ENCODE results near the gene CCM2L.

The CCM2L gene

GRCh38 chr20:32070282-32070681 lies 60.0 kb downstream of the CCM2L start:
- Histone ChIP-seq H3K4me3 (ENCODE audit: low read depth in 1 of 2, low read length in 1 of 2) (peak overlapping the region; percentile 36 to 45), H3K4me1 (ENCODE audit: control insufficient read depth in 1 of 2, insufficient read depth in 1 of 2, low read depth in 1 of 2, low read length in 1 of 2) (peaks cover 71 to 73% of the 10 kb centered on the region in 2 experiments), H3K27ac (peak overlapping the region; percentile 100), H3K36me3 (peaks cover 75% of the 10 kb centered on the region), H3K9me3 (no peaks in the 10 kb centered on the region), H3K27me3 (no peaks in the 10 kb centered on the region)
- no peak for TF ChIP-seq CTCF (IDR thresholded peaks at IDR 0.05)

GRCh38 chr20:32070690-32071213 lies 60.5 kb downstream of the CCM2L start:
- Histone ChIP-seq H3K36me3 (peaks cover 75% of the 10 kb centered on the region), H3K4me1 (ENCODE audit: control insufficient read depth in 1 of 2, insufficient read depth in 1 of 2, low read depth in 1 of 2, low read length in 1 of 2) (peaks cover 66 to 68% of the 10 kb centered on the region in 2 experiments), H3K27me3 (no peaks in the 10 kb centered on the region), H3K27ac (peak overlapping the region; percentile 100), H3K9me3 (peaks cover 4% of the 10 kb centered on the region), H3K4me3 (ENCODE audit: low read depth in 1 of 2, low read length in 1 of 2) (peak overlapping the region; percentile 36 to 45)
- no peak for TF ChIP-seq CTCF (IDR thresholded peaks at IDR 0.05)

GRCh38 chr20:32071395-32072167 lies 61.3 kb downstream of the CCM2L start:
- TF ChIP-seq CTCF (IDR thresholded peaks at IDR 0.05): no peak
- no peaks in the 10 kb centered on the region for H3K27me3 ChIP-seq
- H3K4me3 ChIP-seq (ENCODE audit: low read depth in 1 of 2, low read length in 1 of 2): peak overlapping the region; percentile 19 to 45
- H3K36me3 ChIP-seq: peaks cover 80% of the 10 kb centered on the region
- peaks cover 59 to 67% of the 10 kb centered on the region in 2 experiments for H3K4me1 ChIP-seq (ENCODE audit: control insufficient read depth in 1 of 2, insufficient read depth in 1 of 2, low read depth in 1 of 2, low read length in 1 of 2)
- peaks cover 4% of the 10 kb centered on the region for H3K9me3 ChIP-seq
- H3K27ac ChIP-seq: peak overlapping the region; percentile 100

- peak overlapping the region; percentile 100 for H3K27ac ChIP-seq
- H3K27me3 ChIP-seq: no peaks in the 10 kb centered on the region
- H3K36me3 ChIP-seq: peaks cover 82% of the 10 kb centered on the region
- H3K9me3 ChIP-seq: peaks cover 4% of the 10 kb centered on the region
- TF ChIP-seq CTCF (IDR thresholded peaks at IDR 0.05): no peak
- H3K4me3 ChIP-seq (ENCODE audit: low read depth in 1 of 2, low read length in 1 of 2): no peak overlapping the region
- H3K4me1 ChIP-seq (ENCODE audit: control insufficient read depth in 1 of 2, insufficient read depth in 1 of 2, low read depth in 1 of 2, low read length in 1 of 2): peaks cover 59 to 67% of the 10 kb centered on the region in 2 experiments
Measured at GRCh38 chr20:32072168-32072750, 62.0 kb downstream of the CCM2L start.

- TF ChIP-seq CTCF (IDR thresholded peaks at IDR 0.05): no peak
- Histone ChIP-seq H3K27me3 (no peaks in the 10 kb centered on the region), H3K4me3 (ENCODE audit: low read depth in 1 of 2, low read length in 1 of 2) (no peak overlapping the region), H3K36me3 (peaks cover 97% of the 10 kb centered on the region), H3K9me3 (peaks cover 4% of the 10 kb centered on the region), H3K4me1 (ENCODE audit: control insufficient read depth in 1 of 2, insufficient read depth in 1 of 2, low read depth in 1 of 2, low read length in 1 of 2) (peaks cover 51 to 61% of the 10 kb centered on the region in 2 experiments), H3K27ac (peak overlapping the region; percentile 100)
Measured at GRCh38 chr20:32075534-32075933, 65.3 kb downstream of the CCM2L start.

All from neutrophil (primary cell).